Fibroblast of villous mesenchyme (primary cell): ENCODE results near the gene ACSL6. TPM values are rescaled to one million over a fixed set of nuclear protein-coding genes. Genes with fewer than 3 reads are reported as not detected.

Experiments
- total RNA-seq: library from RNA; depleted of rRNA; stranded (reverse); fragments of >200 nt; gene quantifications from 2 replicates; pipeline ENCODE4 v1.2.3, GENCODE V29; 2012

Gene ACSL6
- total RNA-seq, 1 donor = 0.43 TPM

Other genes starting within 250 kb of the ACSL6 start
- gene FNIP1, start 214.6 kb downstream of the ACSL6 start, total RNA-seq = 67.8 and 72.8 TPM in 2 replicates
- not detected in 2 replicates for gene MEIKIN, start 66.0 kb downstream of the ACSL6 start, total RNA-seq
- gene IL3, start 49.0 kb upstream of the ACSL6 start, total RNA-seq = not detected in 2 replicates
- gene CSF2, start 62.1 kb upstream of the ACSL6 start, total RNA-seq = 0.43 TPM in 1 of 2 replicates, not detected in the other
- 161 and 191 TPM in 2 replicates for gene P4HA2, start 216.2 kb upstream of the ACSL6 start, total RNA-seq
- 42.8 and 97.2 TPM in 2 replicates for gene PDLIM4, start 246.0 kb upstream of the ACSL6 start, total RNA-seq